HG02610 (cell line): ENCODE data around the gene A3GALT2.

Experiments
- ATAC-seq: cut with Tn5 transposase; IDR thresholded peaks from one replicate; pipeline ENCODE4 v1.9.1; 2021; ENCODE audit warnings: mild to moderate bottlenecking, moderate library complexity; ENCODE audit not compliant: unreplicated experiment

A3GALT2 gene

DNA sequence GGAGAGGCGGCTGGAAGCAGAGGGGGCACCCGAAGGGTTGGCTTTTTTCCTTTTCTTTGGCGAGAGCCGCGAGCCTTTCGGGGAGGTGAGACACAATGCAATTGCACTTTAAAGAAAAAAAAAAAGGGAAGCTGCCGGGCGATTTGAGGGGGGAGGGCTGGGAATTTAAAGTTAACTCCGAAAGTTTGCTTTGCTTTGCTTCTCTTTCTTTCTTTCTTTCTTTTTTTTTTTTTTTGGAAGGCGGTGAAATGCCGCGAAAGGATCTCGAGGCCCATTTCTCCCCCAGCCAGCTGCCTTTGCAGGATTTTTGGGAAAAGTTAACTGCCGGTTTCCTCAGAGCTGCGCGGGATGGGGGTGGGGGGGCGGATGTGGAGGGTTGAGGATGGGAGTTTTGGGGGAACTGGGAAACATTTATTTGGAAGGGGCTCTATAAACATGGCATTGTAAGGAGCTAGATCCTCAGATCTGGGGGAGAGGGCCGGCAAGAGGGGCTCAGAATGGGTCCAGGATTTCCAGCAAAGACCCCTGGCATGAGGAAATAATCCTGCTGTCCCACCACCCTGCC lies 63.6 kb downstream of the A3GALT2 start:
- no peak for ATAC-seq
